GM19193 (cell line): ENCODE results near the gene AP5B1.

Source experiments
- POLR2A ChIP-seq: IDR thresholded peaks from 4 replicates; pipeline ENCODE4 v1.6.1; 2011; ENCODE audit not compliant: insufficient read depth, insufficient read length; ENCODE audit errors: extremely low read depth

AP5B1 gene

DNA sequence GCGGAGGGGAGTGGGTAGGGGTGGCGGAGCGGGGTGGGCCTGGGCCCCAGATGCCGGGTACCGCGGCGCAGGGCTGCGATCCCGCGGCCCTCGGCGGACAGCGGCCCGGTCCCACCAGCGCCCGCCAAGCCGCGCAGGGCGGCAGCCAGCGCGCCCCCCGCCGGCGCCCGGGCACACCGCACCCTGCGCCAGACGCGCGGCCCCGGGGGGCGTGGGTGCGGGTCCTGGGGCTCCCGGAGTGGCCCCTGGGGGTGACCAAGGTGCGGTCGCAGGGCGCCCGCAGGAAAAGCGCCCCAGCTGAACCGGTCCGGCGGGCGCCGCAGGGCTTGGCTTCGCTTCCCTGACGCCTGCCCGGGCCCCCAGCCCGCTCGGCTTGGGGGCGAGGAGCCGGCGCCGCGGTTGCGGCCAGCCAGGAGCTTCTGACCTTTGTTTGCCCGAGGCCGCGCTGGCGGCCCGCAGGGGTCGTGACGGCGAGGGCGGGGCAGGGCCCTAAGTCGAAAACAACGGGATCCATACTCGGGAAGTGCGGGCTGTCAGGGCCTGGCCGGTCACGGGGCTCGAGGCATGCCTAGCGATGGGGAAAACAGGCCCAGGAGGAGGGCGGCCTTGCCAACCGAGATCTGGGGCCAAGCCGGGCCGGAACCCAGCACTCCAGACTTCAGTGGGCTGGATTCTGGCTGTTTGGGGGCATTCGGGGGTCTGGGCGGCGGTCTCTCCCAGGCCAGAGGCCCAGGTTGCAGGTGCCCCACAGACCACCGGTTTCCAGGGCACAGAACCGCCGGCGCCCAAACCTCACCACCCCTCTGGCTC, 581 bp upstream of the AP5B1 start:
- TF ChIP-seq POLR2A: no peak

DNA sequence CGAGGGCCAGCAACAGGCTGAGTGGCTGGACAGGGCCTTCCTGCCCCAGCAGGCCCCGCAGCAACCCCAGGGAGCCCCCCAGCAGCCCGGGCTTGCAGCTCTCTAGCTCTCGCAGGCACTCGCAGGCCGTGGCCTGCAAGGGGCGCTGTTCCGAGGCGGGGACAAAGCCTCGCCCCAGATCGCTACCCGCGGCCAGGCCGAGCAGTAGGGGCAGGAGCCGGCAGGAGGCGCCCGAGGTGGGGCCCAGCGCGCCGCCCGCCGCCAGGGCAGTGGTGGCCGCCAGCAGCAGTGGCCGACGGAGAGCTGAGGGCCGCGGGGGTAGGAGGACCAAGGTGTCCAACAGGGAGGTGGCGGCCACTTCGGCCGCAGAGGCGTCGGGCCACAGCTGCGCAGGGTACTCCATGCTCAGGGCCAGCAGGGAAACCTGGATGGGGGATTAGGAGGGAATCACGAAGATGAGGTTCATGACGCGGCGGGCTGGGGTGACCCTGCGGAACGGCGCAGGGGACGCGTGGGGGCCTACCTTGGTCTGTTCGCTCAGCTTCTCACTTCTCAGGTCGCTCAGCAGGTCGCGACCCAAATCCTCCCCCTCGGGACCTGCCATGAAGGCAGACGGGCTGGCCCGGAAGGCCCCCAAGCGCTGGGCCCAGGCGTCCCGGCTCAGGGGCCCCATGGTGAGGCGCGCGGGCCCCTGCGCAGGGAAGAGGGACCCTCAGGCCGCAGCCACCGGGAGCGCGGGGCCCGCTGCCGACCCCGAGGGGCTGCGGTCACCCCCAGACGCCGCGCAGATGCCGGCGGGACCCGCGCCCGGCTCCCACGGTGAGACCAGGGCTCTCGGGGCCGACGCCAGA, 632 bp downstream of the AP5B1 start:
- TF ChIP-seq POLR2A: no peak

DNA sequence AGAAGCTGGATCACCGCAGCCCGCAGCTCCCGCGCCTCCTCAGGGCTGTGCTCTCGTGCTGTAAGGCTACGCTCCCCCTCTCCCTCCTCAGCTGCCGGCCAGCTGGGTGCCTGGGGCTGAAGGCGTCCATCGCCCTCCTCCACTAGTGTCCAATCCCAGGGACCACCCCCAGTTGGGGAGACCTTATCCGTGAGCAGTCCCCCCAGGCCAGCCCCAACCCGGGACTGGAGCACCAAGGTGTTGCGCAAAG, 1.2 kb downstream of the AP5B1 start:
- no peak for TF ChIP-seq POLR2A

DNA sequence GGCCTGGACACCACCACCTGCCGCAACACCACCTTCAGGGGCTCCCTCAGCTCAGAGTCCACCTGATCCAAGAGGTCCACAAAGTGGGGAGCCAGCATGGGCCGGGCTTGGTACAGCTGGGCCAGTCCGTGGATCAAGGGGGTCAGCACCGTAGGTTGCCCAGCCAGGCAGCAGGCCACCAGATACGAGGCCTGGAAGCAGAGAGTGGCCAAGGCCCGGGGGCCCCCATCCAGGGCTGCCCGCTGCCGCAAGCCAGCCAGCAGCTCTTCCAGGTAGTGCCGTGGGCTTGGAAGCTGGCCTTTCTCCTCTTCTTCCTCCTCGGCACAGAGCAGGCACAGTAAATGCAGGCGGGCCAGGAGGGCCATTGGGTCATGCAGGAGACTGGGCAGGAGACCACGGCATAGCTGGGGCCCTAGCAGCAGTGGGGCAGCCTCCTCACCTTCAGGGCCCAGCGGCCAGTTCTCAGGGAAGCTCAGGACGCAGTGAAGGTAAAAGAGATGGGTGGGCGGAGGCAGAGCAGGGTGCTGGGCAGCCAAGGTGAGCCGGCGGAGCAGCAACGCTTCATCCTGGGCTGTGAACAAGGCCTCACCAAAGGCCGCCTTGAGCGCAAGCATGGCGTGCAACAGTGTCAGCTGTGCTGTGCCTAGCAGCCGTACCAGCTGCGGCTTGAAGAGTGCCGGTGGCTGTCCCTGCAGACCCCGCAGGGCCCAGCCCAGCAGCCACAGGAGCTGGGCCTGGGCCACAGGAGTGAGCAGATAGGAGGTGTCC, 1.7 kb downstream of the AP5B1 start:
- TF ChIP-seq POLR2A: no peak

DNA sequence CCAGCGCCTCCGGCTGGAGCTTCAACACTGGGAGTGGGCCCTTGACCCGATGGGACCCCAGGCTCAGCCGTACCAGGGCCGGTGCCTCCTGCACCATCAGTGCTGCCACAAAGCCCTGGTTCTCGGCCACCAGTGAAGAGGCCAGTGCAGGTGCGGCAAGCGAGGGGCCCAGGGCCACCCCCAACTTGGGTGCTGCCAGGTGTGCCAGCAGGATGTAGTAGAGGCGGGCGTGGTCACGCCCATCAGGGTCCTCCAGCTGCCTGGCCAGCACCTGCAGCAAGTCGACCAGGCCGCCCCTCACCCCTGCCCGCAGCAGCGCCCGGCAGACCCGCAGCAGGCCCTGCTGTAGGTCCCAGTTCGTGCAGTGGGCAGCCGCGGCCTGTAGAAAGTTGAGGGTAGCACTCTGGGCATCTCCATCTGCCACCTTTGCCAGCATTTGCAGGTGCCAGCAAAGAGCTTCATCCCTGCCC, 2.3 kb downstream of the AP5B1 start:
- TF ChIP-seq POLR2A: no peak

DNA sequence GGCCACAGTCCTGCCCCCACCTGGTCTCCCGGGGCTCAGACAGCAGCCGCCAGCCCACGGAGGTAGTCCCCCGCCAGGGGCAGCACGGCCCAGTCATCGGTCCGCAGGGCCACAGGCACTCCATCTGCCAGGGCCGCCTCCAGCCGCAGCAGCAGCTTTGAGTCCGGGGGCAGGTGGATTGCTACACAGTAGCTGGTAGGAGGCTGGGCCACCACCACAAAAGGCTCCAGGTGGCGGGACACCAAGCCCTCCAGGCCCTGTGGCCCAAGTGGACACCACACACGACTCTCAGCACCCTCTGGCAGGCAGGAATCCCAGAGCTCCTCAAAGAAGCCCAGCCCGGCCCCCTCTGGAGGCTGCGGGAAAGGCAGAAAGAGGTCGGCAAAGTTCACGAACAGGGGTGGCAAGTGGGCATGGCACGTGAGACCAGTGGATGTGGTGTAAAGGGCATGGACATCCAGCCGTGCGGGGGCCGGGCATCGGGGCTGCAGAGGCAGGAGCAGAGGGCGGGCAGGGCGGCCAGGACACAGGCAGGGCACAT, 2.9 kb downstream of the AP5B1 start:
- TF ChIP-seq POLR2A: no peak

DNA sequence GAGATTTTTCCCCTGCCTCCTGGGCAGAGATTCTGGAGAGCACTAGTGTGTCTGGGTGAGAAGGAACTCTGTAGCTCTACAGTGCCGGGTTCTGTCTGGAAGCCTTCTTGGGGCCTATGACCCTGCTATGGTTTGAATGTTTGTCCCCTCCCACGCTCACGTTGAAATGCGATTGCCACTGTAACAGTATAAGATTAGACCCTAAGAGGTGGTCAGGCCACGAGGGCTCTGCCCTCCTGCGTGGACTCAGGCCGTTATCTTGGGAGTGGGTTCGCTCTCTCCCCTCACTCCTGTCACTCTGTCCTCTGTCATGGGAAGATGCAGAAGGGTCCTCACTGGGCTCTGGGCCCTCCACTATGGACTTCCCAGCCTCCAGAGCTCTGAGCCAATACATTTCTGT, 3.5 kb downstream of the AP5B1 start:
- TF ChIP-seq POLR2A: no peak

DNA sequence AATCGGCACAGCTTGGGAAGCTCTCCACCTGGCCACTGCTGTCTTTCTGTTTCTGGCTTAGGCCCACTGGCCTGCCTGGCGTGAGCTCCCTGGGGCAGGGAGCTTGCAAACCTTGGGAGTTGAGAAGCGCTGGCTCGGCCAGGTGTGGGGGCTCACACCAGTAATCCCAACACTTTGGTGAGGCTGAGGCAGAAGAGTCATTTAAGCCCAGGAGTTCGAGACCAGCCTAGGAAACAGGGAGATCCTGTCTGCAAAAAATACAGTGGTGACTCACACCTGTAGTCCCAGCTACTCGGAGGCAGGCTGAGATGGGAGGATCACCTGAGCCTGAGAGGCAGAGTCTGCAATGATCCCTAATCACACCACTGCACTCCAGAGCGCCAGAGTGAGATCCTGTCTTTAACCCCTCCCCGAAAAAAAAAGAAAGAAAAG, 4.0 kb downstream of the AP5B1 start:
- TF ChIP-seq POLR2A: no peak

DNA sequence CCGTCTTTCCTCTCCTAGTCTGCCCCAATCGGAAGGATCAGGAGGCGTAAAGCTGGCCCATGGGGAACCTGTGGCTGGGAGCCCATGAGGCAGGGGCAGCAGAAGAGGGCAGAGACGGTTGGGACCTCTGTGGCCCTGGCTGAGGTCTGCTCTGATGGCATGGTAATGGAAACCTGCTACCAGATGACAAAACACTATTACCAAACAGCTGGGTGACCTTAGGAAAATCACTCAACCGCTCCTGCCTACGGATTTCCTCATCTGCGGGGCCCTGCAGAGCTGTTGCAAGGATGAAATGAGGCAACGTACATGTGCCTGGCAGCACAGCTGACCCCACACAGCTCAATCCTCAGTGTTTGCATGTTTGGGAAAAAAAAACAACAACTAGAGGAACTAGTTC, 4.6 kb downstream of the AP5B1 start:
- no peak for TF ChIP-seq POLR2A

DNA sequence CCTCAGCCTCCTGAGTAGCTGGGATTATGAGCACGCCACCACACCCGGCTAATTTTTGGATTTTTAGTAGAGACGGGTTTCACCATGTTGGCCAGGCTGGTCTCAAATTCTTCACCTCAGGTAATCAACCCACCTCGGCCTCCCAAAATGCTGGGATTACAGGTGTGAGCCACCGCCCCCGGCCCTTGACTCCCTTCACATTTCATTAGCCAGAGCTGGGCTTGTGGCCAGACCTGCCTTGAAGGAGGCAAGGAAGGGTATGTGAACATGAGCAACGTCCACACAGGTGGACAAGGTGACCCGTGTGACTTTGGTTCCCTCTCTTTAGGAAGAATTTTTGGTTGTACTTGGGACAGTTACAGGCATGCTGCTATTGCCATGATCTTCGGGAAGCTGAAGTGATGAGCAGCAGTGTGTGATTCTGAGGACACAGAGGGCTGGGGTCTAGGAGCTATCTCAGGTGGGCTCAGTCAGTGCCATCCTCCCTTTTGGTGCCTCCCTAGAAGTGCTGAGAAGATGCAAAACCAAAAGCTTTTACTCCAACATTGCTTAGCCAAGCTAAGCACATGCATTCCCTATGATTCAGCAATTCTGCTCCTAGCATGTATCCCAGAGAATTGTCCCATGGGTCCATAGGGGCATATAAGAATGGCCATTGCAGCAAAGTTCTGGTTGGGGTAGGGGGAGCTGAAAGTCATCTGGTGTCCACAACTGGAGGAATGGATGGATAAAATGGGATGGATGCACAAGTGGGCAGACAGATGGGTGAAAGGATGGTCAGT, 6.1 kb downstream of the AP5B1 start:
- TF ChIP-seq POLR2A: no peak

DNA sequence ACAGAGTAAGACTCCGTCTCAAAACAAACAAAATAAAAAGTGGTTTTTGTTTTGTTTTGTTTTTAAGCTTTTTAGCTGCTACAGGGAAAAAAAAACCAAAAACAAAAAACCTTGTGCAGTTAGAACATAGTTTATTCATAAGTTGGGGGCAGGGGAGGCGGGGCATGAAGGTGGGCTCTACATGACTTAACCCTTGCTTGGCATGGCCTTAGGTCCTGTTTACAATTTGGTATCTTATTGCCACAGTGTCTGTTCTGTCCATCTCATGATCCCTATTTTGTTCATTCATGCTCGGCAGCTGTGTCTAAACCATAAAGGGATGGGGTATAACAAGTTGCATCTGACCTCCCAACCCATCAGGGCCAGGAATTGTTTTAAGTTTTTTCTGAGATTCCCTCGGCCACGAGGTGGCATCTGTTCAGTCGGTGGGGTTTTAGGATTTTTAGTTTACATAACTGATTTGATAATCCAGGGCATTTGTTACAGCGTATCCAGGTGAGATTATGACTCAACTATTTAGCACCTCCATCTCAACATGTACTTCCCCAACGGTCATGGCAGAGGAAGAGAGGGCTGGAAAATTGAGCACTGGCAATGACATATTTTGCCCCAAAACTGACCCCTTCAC, 6.9 kb downstream of the AP5B1 start:
- no peak for TF ChIP-seq POLR2A

DNA sequence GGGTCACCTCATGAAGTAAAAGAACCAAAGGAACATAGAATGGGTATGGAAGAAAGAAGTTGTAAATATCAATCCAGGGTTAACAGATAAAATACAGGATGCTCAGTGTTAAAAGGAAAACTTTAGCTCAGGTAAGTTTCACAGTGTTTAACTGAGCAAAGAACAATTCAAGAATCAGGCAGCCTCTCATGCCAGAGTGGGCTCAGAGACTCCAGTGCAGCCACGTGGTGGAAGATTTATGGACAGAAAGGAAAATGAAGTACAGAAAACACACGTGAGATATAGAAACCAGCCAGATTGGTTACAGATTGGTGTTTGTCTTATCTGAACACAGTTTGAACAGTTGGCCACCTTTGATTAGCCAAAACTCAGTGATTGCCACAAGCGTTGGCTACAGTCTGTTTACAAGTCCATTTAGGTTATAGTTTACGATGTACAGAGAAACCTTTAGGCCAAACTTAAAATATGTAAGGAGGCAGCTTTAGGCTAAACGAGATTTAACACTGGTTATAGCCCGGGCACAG, 9.1 kb downstream of the AP5B1 start:
- no peak for TF ChIP-seq POLR2A

DNA sequence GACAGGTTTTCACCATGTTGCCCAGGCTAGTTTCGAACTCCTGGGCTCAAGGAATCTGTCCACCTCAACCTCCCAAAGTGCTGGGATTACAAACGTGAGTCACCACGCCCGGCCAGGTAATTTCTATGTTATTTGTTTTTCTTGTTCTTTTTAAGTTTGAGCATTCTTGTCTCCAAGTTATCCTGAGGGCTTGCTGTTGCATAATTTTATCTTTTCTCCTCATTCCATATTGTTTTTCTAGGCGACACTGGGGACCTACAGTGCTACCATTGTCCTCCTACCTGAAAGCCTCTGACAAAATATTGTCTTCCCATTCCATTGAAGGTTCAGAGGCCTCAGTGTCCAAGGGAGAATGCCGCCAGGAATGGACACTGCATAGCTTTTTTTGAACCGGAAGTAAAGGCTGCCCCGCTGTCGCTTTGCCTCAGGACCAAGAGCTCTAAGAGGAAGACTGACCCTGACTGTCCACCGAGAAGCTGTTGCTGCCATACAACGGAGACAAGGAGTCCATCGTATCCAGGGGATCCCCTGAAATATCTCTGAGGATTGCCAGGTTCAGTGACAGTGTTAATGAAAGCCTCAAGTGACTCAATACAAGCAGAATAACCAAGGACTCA, 9.7 kb downstream of the AP5B1 start:
- no peak for TF ChIP-seq POLR2A
